Activated T-cell treated with anti-CD3 and anti-CD28 coated beads, Interleukin-2, amount 50 U/mL, for 4 hours (primary cell): Measurements from ENCODE around the gene DAPK3. TPM values are rescaled to one million over a fixed set of nuclear protein-coding genes. Genes with fewer than 3 reads are reported as not detected.
"Not testable (repeated sequence)": the region's sequence is repeated elsewhere in the genome, so short reads cannot be mapped to it uniquely, and the experiment has no call there.

Experiments used
- ATAC-seq, 2 donors: fragments of 200-7000 bp; cut with Tn5 transposase; one replicate each; pipeline ENCODE4 v1.10.0; 2021
- DNase-seq: peaks from one replicate; pipeline ENCODE4 v3.0.0-alpha.2; 2020
- H3K27me3 Mint-ChIP-seq: one replicate; pipeline ENCODE4 v1.8.0; 2021; ENCODE audit warnings: low read depth, mixed read lengths
- H3K36me3 Mint-ChIP-seq: one replicate; pipeline ENCODE4 v1.8.0; 2022; ENCODE audit warnings: mixed read lengths; ENCODE audit not compliant: insufficient read depth
- H3K4me1 Mint-ChIP-seq: one replicate; pipeline ENCODE4 v1.8.0; 2021; ENCODE audit warnings: low read depth, mixed read lengths
- H3K4me3 Mint-ChIP-seq: one replicate; pipeline ENCODE4 v1.8.0; 2021; ENCODE audit warnings: mild to moderate bottlenecking, moderate library complexity, mixed read lengths
- H3K9me3 Mint-ChIP-seq: one replicate; pipeline ENCODE4 v1.8.0; 2021; ENCODE audit warnings: mixed read lengths
- total RNA-seq, 3 donors: library from RNA; stranded (reverse); gene quantifications; one replicate each; pipeline ENCODE4 v1.2.1, GENCODE V29; 2021

The DAPK3 gene
- total RNA-seq, 3 donors from 2014 or later, result 41.6 to 44.3 (median 42.6) TPM

GRCh38 chr19:4011430-4011829 lies 40.5 kb upstream of the DAPK3 start:
- not testable (repeated sequence) for DNase-seq, ATAC-seq, H3K9me3 Mint-ChIP-seq, H3K4me3 Mint-ChIP-seq, H3K27me3 Mint-ChIP-seq, H3K36me3 Mint-ChIP-seq
- peaks cover 33% of the 10 kb centered on the region for H3K4me1 Mint-ChIP-seq

GRCh38 chr19:4010808-4011110 lies 39.9 kb upstream of the DAPK3 start:
- no peak for ATAC-seq
- peaks cover 36% of the 10 kb centered on the region for H3K4me1 Mint-ChIP-seq
- no peak for DNase-seq
- H3K4me3 Mint-ChIP-seq, result no peak overlapping the region
- no peaks in the 10 kb centered on the region for H3K27me3 Mint-ChIP-seq
- H3K9me3 Mint-ChIP-seq, result no peaks in the 10 kb centered on the region
- peaks cover 6% of the 10 kb centered on the region for H3K36me3 Mint-ChIP-seq

GRCh38 chr19:4009990-4010807 lies 39.3 kb upstream of the DAPK3 start:
- Mint-ChIP-seq H3K36me3 (peaks cover 6% of the 10 kb centered on the region), H3K9me3 (no peaks in the 10 kb centered on the region), H3K27me3 (no peaks in the 10 kb centered on the region), H3K4me1 (peaks cover 36% of the 10 kb centered on the region), H3K4me3 (no peak overlapping the region)
- DNase-seq, result no peak
- ATAC-seq, result no peak

- H3K4me3 Mint-ChIP-seq, result peak overlapping the region; percentile 85
- peaks cover 33% of the 10 kb centered on the region for H3K4me1 Mint-ChIP-seq
- H3K27me3 Mint-ChIP-seq, result no peaks in the 10 kb centered on the region
- no peaks in the 10 kb centered on the region for H3K9me3 Mint-ChIP-seq
- H3K36me3 Mint-ChIP-seq, result peaks cover 5% of the 10 kb centered on the region
- DNase-seq (no peak), ATAC-seq (peak; percentile 16 to 17)
Measured at GRCh38 chr19:4007836-4008539, 37.1 kb upstream of the DAPK3 start.

- Mint-ChIP-seq H3K36me3 (no peaks in the 10 kb centered on the region), H3K4me1 (peaks cover 29% of the 10 kb centered on the region), H3K27me3 (no peaks in the 10 kb centered on the region), H3K9me3 (no peaks in the 10 kb centered on the region), H3K4me3 (peak within 1 kb of the TSS; percentile 85)
- DNase-seq, result peak; percentile 97
- ATAC-seq, result peak; percentile 94 to 95
Measured at GRCh38 chr19:4007021-4007835, 36.3 kb upstream of the DAPK3 start, which contains the start of gene PIAS4. Gene PIAS4 (plus strand): TSS chr19:4007736. CDS start chr19:4007761, 25 bp downstream.

GRCh38 chr19:4005436-4005835 lies 34.5 kb upstream of the DAPK3 start:
- not testable (repeated sequence) for H3K9me3 Mint-ChIP-seq, H3K36me3 Mint-ChIP-seq, H3K27me3 Mint-ChIP-seq, DNase-seq, ATAC-seq, H3K4me3 Mint-ChIP-seq
- peaks cover 21% of the 10 kb centered on the region for H3K4me1 Mint-ChIP-seq

- DNase-seq, ATAC-seq, H3K36me3 Mint-ChIP-seq, H3K4me3 Mint-ChIP-seq, H3K27me3 Mint-ChIP-seq, H3K9me3 Mint-ChIP-seq, H3K4me1 Mint-ChIP-seq: not testable (repeated sequence)
Measured at GRCh38 chr19:4000798-4001197, 29.9 kb upstream of the DAPK3 start.

GRCh38 chr19:3998667-3999412 lies 27.9 kb upstream of the DAPK3 start:
- ATAC-seq, H3K4me3 Mint-ChIP-seq, DNase-seq, H3K36me3 Mint-ChIP-seq, H3K9me3 Mint-ChIP-seq, H3K4me1 Mint-ChIP-seq, H3K27me3 Mint-ChIP-seq: not testable (repeated sequence)

- DNase-seq, result no peak
- no peak overlapping the region for H3K4me3 Mint-ChIP-seq
- no peak for ATAC-seq
- H3K9me3 Mint-ChIP-seq, result no peaks in the 10 kb centered on the region
- H3K36me3 Mint-ChIP-seq, result no peaks in the 10 kb centered on the region
- H3K27me3 Mint-ChIP-seq, result no peaks in the 10 kb centered on the region
- peaks cover 2% of the 10 kb centered on the region for H3K4me1 Mint-ChIP-seq
Measured at GRCh38 chr19:3995607-3996006, 24.7 kb upstream of the DAPK3 start.

- Mint-ChIP-seq H3K9me3 (no peaks in the 10 kb centered on the region), H3K4me3 (peak overlapping the region; percentile 24), H3K4me1 (peaks cover 20% of the 10 kb centered on the region), H3K27me3 (no peaks in the 10 kb centered on the region), H3K36me3 (no peaks in the 10 kb centered on the region)
- ATAC-seq (no peak), DNase-seq (no peak)
Measured at GRCh38 chr19:3990815-3991117, 19.9 kb upstream of the DAPK3 start.

GRCh38 chr19:3987619-3988371 lies 16.9 kb upstream of the DAPK3 start:
- Mint-ChIP-seq H3K4me3 (peak overlapping the region; percentile 59), H3K9me3 (no peaks in the 10 kb centered on the region), H3K4me1 (peaks cover 39% of the 10 kb centered on the region), H3K36me3 (peaks cover 21% of the 10 kb centered on the region), H3K27me3 (no peaks in the 10 kb centered on the region)
- peak; percentile 85 for DNase-seq
- peak; percentile 10 to 12 for ATAC-seq

GRCh38 chr19:3986260-3987041 lies 15.6 kb upstream of the DAPK3 start:
- peaks cover 47% of the 10 kb centered on the region for H3K4me1 Mint-ChIP-seq

More at GRCh38 chr19:3986260-3987041, 15.6 kb upstream of the DAPK3 start:
- Mint-ChIP-seq H3K4me3 (peak overlapping the region; percentile 98), H3K9me3 (no peaks in the 10 kb centered on the region), H3K27me3 (no peaks in the 10 kb centered on the region), H3K36me3 (peaks cover 30% of the 10 kb centered on the region)
- DNase-seq (peak; percentile 47), ATAC-seq (peak; percentile 15 to 19)
